ENCODE measurements around the gene MCC. TPM values are rescaled to one million over a fixed set of nuclear protein-coding genes. Genes with fewer than 3 reads are reported as not detected.
A peak's percentile ranks its signal among the peaks of the same experiment; 100 is the strongest.

MCC gene
- total and polyA plus RNA-seq, 12 donors: 4.2 to 34.1 (median 25.2) TPM

DNA sequence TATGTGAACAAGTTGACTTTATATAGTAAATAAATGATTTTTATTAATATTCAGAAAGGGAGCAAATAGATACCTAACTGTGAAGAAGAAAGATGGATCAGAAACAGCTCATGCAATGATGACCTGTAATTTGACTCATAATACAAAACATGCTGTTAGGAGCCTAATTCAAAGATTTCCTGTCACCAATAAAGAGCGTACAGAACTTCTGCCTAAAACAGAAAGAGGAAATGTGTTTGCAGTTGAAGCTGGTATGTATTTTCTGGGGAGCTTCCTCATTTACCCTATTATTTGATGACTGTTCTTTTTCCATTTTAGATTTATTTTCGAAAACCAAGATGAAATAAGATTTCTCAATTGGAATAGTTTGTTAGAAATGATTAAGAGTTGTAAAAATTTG, 36.7 kb upstream of the MCC start:
- ATAC-seq: peak in 1 of 8 donors; percentile 55
- intact Hi-C loops (cut with DNase I): no loop called here
- WGBS, 2 donors: 59 to 72% methylated on average over 2 of the region's 2 CpGs

DNA sequence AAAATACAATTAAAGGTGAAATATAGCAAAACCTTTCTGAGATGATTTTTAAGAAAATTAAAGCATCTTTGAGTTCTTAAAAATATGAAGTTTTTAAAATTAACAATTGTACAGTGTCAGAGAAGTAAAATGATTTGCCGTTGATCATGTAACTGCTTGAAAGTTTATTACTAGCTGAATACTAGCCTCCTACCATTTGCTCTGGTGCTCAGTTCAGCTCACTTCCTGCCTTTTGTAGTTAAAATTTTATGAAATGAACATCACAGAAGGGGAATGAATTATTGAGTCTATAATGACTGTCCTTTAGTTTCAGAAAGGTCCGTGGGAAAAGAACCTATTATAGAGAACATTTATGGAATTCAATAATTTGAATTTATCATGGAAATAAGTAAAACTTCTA, 34.9 kb upstream of the MCC start:
- TF ChIP-seq CTCF (IDR thresholded peaks at IDR 0.05): no peak
- Histone ChIP-seq H3K27ac (no peak overlapping the region), H3K4me1 (peaks cover 0 to 46% (median 15%) of the 10 kb centered on the region in 9 donors), H3K4me3 (no peak overlapping the region), H3K36me3 (peaks cover 0 to 31% (median 0%) of the 10 kb centered on the region in 9 donors), H3K27me3 (no peaks in the 10 kb centered on the region), H3K9me3 (peaks cover 0 to 3% (median 0%) of the 10 kb centered on the region in 11 donors)
- ATAC-seq (no peak), DNase-seq (no peak)
- 78 to 81% methylated on average over 2 of the region's 2 CpGs for WGBS, 2 donors
- intact Hi-C loops (cut with DNase I): no loop called here

More for the DNA sequence above, 36.7 kb upstream of the MCC start:
- no peak overlapping the region for H3K4me3 ChIP-seq
- H3K27ac ChIP-seq: peak overlapping the region in 1 of 10 donors; percentile 76
- peaks cover 0 to 46% (median 15%) of the 10 kb centered on the region in 9 donors for H3K4me1 ChIP-seq
- peaks cover 0 to 23% (median 0%) of the 10 kb centered on the region in 9 donors for H3K36me3 ChIP-seq
- DNase-seq: no peak
- H3K27me3 ChIP-seq: no peaks in the 10 kb centered on the region
- H3K9me3 ChIP-seq: peaks cover 0 to 3% (median 0%) of the 10 kb centered on the region in 11 donors
- TF ChIP-seq CTCF (IDR thresholded peaks at IDR 0.05): no peak

- H3K27me3 ChIP-seq: no peaks in the 10 kb centered on the region
- peaks cover 0 to 3% (median 0%) of the 10 kb centered on the region in 11 donors for H3K9me3 ChIP-seq
- H3K4me3 ChIP-seq: no peak overlapping the region
- no peak overlapping the region for H3K27ac ChIP-seq
- intact Hi-C loops (cut with DNase I): no loop called here
- DNase-seq (no peak), ATAC-seq (no peak)
- H3K36me3 ChIP-seq: peaks cover 0 to 44% (median 0%) of the 10 kb centered on the region in 9 donors
- no peak for TF ChIP-seq CTCF (IDR thresholded peaks at IDR 0.05)
- H3K4me1 ChIP-seq: peaks cover 0 to 43% (median 20%) of the 10 kb centered on the region in 9 donors
Measured at GRCh38 chr5:113520899-113521298, 32.6 kb upstream of the MCC start.

- peak in 1 of 8 donors; percentile 30 for ATAC-seq
- Histone ChIP-seq H3K27ac (no peak overlapping the region), H3K4me1 (peaks cover 0 to 46% (median 20%) of the 10 kb centered on the region in 9 donors), H3K9me3 (peaks cover 0 to 3% (median 0%) of the 10 kb centered on the region in 11 donors), H3K27me3 (no peaks in the 10 kb centered on the region), H3K36me3 (peaks cover 0 to 49% (median 0%) of the 10 kb centered on the region in 9 donors), H3K4me3 (no peak overlapping the region)
- no peak for DNase-seq
- no peak for TF ChIP-seq CTCF (IDR thresholded peaks at IDR 0.05)
- intact Hi-C loops (cut with DNase I): no loop called here
Measured at GRCh38 chr5:113520429-113520828, 32.2 kb upstream of the MCC start.

All from heart right ventricle (tissue), 16 donors.